GM21381 (cell line): Measurements from ENCODE around the gene AGMAT.

ENCODE experiments used
- ATAC-seq: cut with Tn5 transposase; IDR thresholded peaks from one replicate; pipeline ENCODE4 v1.9.1; 2021; ENCODE audit warnings: mild to moderate bottlenecking, moderate library complexity; ENCODE audit not compliant: unreplicated experiment

The AGMAT gene

GRCh38 chr1:15570861-15571260 lies 14.0 kb downstream of the AGMAT start:
- no peak for ATAC-seq

GRCh38 chr1:15568387-15569073 lies 16.3 kb downstream of the AGMAT start:
- no peak for ATAC-seq

- no peak for ATAC-seq
Measured at GRCh38 chr1:15559189-15559810, 25.6 kb downstream of the AGMAT start.

- ATAC-seq: no peak
Measured at GRCh38 chr1:15558516-15558915, 26.3 kb downstream of the AGMAT start.

GRCh38 chr1:15557594-15557993 lies 27.3 kb downstream of the AGMAT start:
- ATAC-seq: no peak

- ATAC-seq: no peak
Measured at GRCh38 chr1:15557008-15557407, 27.8 kb downstream of the AGMAT start.

- ATAC-seq: no peak
Measured at GRCh38 chr1:15550573-15550972, 34.3 kb downstream of the AGMAT start.

GRCh38 chr1:15546641-15547040 lies 38.2 kb downstream of the AGMAT start:
- no peak for ATAC-seq

GRCh38 chr1:15543589-15544568 lies 41.0 kb downstream of the AGMAT start:
- ATAC-seq: no peak

- no peak for ATAC-seq
Measured at GRCh38 chr1:15543251-15543588, 41.6 kb downstream of the AGMAT start.

- ATAC-seq: no peak
Measured at GRCh38 chr1:15542388-15543250, 42.2 kb downstream of the AGMAT start.

- ATAC-seq: no peak
Measured at GRCh38 chr1:15541231-15541792, 43.5 kb downstream of the AGMAT start.

- ATAC-seq: no peak
Measured at GRCh38 chr1:15540186-15540585, 44.7 kb downstream of the AGMAT start.

- ATAC-seq: no peak
Measured at GRCh38 chr1:15538771-15539170, 46.1 kb downstream of the AGMAT start.

- no peak for ATAC-seq
Measured at GRCh38 chr1:15531682-15532081, 53.2 kb downstream of the AGMAT start.

GRCh38 chr1:15531003-15531402 lies 53.8 kb downstream of the AGMAT start:
- no peak for ATAC-seq

GRCh38 chr1:15526490-15527339 lies 58.1 kb downstream of the AGMAT start, which contains the start of gene DNAJC16:
TSS of gene DNAJC16 (plus strand) at chr1:15526848. CDS start at chr1:15529106, 2,258 bp downstream.
- peak; percentile 58 for ATAC-seq

GRCh38 chr1:15526021-15526489 lies 58.8 kb downstream of the AGMAT start:
- no peak for ATAC-seq
